Measurements from ENCODE around the gene WWOX. TPM values are rescaled to one million over a fixed set of nuclear protein-coding genes. Genes with fewer than 3 reads are reported as not detected.

The WWOX gene
- total and polyA plus RNA-seq, 2 of the 13 experiments (the other 11 are each of a cell fraction or from before 2014, with no cell fraction given), result 9.1 to 37.4 TPM

DNA sequence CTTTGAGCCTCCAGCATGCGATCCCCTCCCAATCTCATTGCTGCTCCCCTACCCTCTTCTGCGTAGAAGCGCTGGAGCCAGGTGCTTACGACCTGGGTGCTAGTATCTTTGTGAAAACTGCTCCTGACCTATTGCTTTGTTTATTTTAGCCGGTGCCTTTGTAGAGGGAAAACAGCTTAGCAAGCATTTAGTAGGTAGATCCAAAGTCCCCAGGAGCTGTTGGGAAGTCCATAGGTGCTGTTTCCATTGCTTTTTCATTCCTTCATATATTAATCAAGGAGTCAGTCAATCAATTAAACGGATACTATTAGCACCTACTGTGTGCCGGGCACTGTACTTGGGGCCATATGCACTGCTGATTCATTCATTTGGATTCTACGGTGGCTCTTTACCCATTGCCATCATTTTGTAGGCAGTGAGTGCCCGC is 497.6 kb downstream of the WWOX start (continued):
- TF ChIP-seq, protein P1, sequence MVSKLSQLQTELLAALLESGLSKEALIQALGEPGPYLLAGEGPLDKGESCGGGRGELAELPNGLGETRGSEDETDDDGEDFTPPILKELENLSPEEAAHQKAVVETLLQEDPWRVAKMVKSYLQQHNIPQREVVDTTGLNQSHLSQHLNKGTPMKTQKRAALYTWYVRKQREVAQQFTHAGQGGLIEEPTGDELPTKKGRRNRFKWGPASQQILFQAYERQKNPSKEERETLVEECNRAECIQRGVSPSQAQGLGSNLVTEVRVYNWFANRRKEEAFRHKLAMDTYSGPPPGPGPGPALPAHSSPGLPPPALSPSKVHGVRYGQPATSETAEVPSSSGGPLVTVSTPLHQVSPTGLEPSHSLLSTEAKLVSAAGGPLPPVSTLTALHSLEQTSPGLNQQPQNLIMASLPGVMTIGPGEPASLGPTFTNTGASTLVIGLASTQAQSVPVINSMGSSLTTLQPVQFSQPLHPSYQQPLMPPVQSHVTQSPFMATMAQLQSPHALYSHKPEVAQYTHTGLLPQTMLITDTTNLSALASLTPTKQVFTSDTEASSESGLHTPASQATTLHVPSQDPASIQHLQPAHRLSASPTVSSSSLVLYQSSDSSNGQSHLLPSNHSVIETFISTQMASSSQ (IDR thresholded peaks at IDR 0.05; ENCODE audit: low read depth), result peak; percentile 54; the same call in 1 of the 2 replicates
- TF ChIP-seq, protein P1 (CRISPR knock-in tag; IDR thresholded peaks at IDR 0.05; ENCODE audit: borderline replicate concordance), result no peak; the same call in 1 of the 2 replicates
- TF ChIP-seq HNF4G (IDR thresholded peaks at IDR 0.05; ENCODE audit: borderline replicate concordance, low read depth, low read length), result peak; percentile 94
- TF ChIP-seq HNF4G (CRISPR knock-in tag; IDR thresholded peaks at IDR 0.05; ENCODE audit: borderline replicate concordance, low read depth), result peak; percentile 91
- TF ChIP-seq, protein P2, sequence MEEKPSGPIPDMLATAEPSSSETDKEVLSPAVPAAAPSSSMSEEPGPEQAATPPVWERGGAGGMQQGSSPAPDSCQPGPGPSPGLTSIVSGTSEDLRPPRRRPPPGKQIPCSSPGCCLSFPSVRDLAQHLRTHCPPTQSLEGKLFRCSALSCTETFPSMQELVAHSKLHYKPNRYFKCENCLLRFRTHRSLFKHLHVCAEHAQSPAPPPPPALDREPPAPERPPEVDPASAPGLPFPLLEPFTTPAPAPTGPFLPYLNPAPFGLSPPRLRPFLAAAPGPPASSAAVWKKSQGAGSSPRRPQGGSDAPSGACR (CRISPR knock-in tag; IDR thresholded peaks at IDR 0.05), result 0 out of 2 replicates have a peak, but pooled peaks have one; percentile 0
- peak; percentile 85; the same call in 1 of the 2 replicates for TF ChIP-seq FOXJ3 (CRISPR knock-in tag; IDR thresholded peaks at IDR 0.05; ENCODE audit: borderline replicate concordance)
- TF ChIP-seq ZNF33A (CRISPR knock-in tag; IDR thresholded peaks at IDR 0.05; ENCODE audit: borderline replicate concordance), result peak; percentile 74; the same call in 1 of the 2 replicates
- TF ChIP-seq ZMYM4 (CRISPR knock-in tag; IDR thresholded peaks at IDR 0.05), result peak; percentile 85
- TF ChIP-seq IKZF4 (CRISPR knock-in tag; IDR thresholded peaks at IDR 0.05; ENCODE audit: borderline replicate concordance, low read depth, not compliant biosample characterization), result no peak
- TF ChIP-seq NFIC (IDR thresholded peaks at IDR 0.05; ENCODE audit: low read length), result peak; percentile 69; the same call in 1 of the 2 replicates
- TF ChIP-seq KLF13 (CRISPR knock-in tag; IDR thresholded peaks at IDR 0.05), result no peak
- TF ChIP-seq, protein P3, sequence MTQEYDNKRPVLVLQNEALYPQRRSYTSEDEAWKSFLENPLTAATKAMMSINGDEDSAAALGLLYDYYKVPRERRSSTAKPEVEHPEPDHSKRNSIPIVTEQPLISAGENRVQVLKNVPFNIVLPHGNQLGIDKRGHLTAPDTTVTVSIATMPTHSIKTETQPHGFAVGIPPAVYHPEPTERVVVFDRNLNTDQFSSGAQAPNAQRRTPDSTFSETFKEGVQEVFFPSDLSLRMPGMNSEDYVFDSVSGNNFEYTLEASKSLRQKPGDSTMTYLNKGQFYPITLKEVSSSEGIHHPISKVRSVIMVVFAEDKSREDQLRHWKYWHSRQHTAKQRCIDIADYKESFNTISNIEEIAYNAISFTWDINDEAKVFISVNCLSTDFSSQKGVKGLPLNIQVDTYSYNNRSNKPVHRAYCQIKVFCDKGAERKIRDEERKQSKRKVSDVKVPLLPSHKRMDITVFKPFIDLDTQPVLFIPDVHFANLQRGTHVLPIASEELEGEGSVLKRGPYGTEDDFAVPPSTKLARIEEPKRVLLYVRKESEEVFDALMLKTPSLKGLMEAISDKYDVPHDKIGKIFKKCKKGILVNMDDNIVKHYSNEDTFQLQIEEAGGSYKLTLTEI (CRISPR knock-in tag; conservative IDR thresholded peaks at IDR 0.05), result no peak
- TF ChIP-seq HDAC1 (CRISPR knock-in tag; IDR thresholded peaks at IDR 0.05), result peak; percentile 76
- peak; percentile 73 for TF ChIP-seq KAT8 (CRISPR knock-in tag; IDR thresholded peaks at IDR 0.05)
- TF ChIP-seq, protein P4, sequence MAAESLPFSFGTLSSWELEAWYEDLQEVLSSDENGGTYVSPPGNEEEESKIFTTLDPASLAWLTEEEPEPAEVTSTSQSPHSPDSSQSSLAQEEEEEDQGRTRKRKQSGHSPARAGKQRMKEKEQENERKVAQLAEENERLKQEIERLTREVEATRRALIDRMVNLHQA (CRISPR knock-in tag; IDR thresholded peaks at IDR 0.05), result no peak
- TF ChIP-seq MED13 (CRISPR knock-in tag; IDR thresholded peaks at IDR 0.05), result no peak
- TF ChIP-seq SUZ12 (IDR thresholded peaks at IDR 0.05; ENCODE audit: low read depth, low read length), result no peak
- TF ChIP-seq ZNF292 (CRISPR knock-in tag; IDR thresholded peaks at IDR 0.05; ENCODE audit: borderline replicate concordance, low read depth), result peak; percentile 97
- TF ChIP-seq, protein P5, sequence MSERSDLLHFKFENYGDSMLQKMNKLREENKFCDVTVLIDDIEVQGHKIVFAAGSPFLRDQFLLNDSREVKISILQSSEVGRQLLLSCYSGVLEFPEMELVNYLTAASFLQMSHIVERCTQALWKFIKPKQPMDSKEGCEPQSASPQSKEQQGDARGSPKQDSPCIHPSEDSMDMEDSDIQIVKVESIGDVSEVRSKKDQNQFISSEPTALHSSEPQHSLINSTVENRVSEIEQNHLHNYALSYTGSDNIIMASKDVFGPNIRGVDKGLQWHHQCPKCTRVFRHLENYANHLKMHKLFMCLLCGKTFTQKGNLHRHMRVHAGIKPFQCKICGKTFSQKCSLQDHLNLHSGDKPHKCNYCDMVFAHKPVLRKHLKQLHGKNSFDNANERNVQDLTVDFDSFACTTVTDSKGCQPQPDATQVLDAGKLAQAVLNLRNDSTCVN (CRISPR knock-in tag; IDR thresholded peaks at IDR 0.05; ENCODE audit: borderline replicate concordance), result peak; percentile 59; the same call in 1 of the 2 replicates
- TF ChIP-seq, protein P6, sequence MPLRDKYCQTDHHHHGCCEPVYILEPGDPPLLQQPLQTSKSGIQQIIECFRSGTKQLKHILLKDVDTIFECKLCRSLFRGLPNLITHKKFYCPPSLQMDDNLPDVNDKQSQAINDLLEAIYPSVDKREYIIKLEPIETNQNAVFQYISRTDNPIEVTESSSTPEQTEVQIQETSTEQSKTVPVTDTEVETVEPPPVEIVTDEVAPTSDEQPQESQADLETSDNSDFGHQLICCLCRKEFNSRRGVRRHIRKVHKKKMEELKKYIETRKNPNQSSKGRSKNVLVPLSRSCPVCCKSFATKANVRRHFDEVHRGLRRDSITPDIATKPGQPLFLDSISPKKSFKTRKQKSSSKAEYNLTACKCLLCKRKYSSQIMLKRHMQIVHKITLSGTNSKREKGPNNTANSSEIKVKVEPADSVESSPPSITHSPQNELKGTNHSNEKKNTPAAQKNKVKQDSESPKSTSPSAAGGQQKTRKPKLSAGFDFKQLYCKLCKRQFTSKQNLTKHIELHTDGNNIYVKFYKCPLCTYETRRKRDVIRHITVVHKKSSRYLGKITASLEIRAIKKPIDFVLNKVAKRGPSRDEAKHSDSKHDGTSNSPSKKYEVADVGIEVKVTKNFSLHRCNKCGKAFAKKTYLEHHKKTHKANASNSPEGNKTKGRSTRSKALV (CRISPR knock-in tag; IDR thresholded peaks at IDR 0.05), result no peak
